Suprapubic skin (tissue), 4 donors: ENCODE data around the gene ATG2A. TPM values are rescaled to one million over a fixed set of nuclear protein-coding genes. Genes with fewer than 3 reads are reported as not detected.

Experiments
- DNase-seq, 2 donors: peaks; one replicate each; pipeline ENCODE4 v3.0.0-alpha.2; 2019; ENCODE audit warnings: low spot score in 2 of 2
- H3K27ac ChIP-seq: fragments of 200-600 bp; sonication (generic); one replicate; pipeline ENCODE4 v1.5.1; 2019
- H3K27me3 ChIP-seq: fragments of 200-600 bp; sonication (generic); one replicate; pipeline ENCODE4 v1.5.1; 2019
- H3K36me3 ChIP-seq: fragments of 200-600 bp; sonication (generic); one replicate; pipeline ENCODE4 v1.5.1; 2019
- H3K4me1 ChIP-seq: fragments of 200-600 bp; sonication (generic); one replicate; pipeline ENCODE4 v1.5.1; 2019
- H3K4me3 ChIP-seq: fragments of 200-600 bp; sonication (generic); one replicate; pipeline ENCODE4 v1.5.1; 2019; ENCODE audit warnings: mild to moderate bottlenecking
- H3K9me3 ChIP-seq: fragments of 200-600 bp; sonication (generic); one replicate; pipeline ENCODE4 v1.5.1; 2019
- CTCF ChIP-seq, 2 donors: fragments of 200-600 bp in 1 of 2; fragments of 450-650 bp in 1 of 2; sonication (generic) in 1 of 2; IDR thresholded peaks; one replicate each; pipeline ENCODE4 v1.5.1; 2016 to 2019; ENCODE audit warnings: antibody characterized with exemption in 2 of 2, mild to moderate bottlenecking in 1 of 2, moderate library complexity in 1 of 2
- EP300 ChIP-seq: sonication (generic); formaldehyde crosslinking; IDR thresholded peaks from one replicate; pipeline ENCODE4 v1.6.1; 2017; ENCODE audit warnings: antibody characterized with exemption
- POLR2A ChIP-seq, 2 donors: fragments of 450-650 bp; IDR thresholded peaks; one replicate each; pipeline ENCODE4 v1.6.1; 2017; ENCODE audit warnings: antibody characterized with exemption in 2 of 2, mild to moderate bottlenecking in 2 of 2, moderate library complexity in 2 of 2
- POLR2AphosphoS5 ChIP-seq, 3 donors: sonication (generic); formaldehyde crosslinking; IDR thresholded peaks; one replicate each; pipeline ENCODE4 v1.6.1; 2017; ENCODE audit warnings: antibody characterized with exemption in 3 of 3
- WGBS: methylation state at CpG from one replicate; pipeline ENCODE4 v1.1.5; 2018; 5-methylcytosine and 5-hydroxymethylcytosine counted together
- total RNA-seq, 4 donors: library from RNA; depleted of rRNA; stranded (reverse); fragments of >200 nt; gene quantifications; one replicate each; pipeline ENCODE4 v1.1.0, GENCODE V29; 2016

ATG2A gene
- total RNA-seq, 4 donors from 2014 or later: 69.5 to 82.2 (median 76.0) TPM

DNA sequence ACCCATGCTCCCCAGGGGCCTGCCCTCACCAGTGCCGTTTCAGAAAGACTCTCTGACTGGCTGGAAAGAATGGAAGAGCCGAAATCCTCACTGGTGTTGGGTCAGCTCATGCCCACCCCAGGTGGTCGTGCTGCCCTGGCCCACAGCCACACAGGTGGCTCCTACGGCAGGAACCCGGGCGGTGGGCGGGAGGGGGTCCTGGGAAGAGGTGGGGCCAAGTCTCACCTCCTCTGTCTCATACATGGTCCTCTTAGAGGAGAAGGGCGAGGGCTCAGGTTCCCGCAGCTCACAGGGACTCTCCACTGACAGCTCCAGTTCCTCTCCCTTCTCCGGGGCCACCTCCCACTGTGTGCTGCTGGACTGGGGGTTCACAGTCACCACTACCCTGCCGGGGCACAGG, 8.2 kb downstream of the ATG2A start:
- no peaks in the 10 kb centered on the region for H3K9me3 ChIP-seq
- TF ChIP-seq EP300: no peak
- no peak for TF ChIP-seq CTCF (IDR thresholded peaks at IDR 0.05)
- no peak for TF ChIP-seq POLR2A (IDR thresholded peaks at IDR 0.05)
- no peak for TF ChIP-seq POLR2AphosphoS5 (IDR thresholded peaks at IDR 0.05)
- no peaks in the 10 kb centered on the region for H3K27me3 ChIP-seq
- H3K27ac ChIP-seq: no peak overlapping the region
- H3K36me3 ChIP-seq: peaks cover 99% of the 10 kb centered on the region
- no peaks in the 10 kb centered on the region for H3K4me1 ChIP-seq
- WGBS: 83% methylated on average over 7 of the region's 11 CpGs
- DNase-seq: no peak
- no peak overlapping the region for H3K4me3 ChIP-seq

GRCh38 chr11:64906314-64906635, 10.7 kb downstream of the ATG2A start:
- TF ChIP-seq CTCF (IDR thresholded peaks at IDR 0.05) (no peak), POLR2A (IDR thresholded peaks at IDR 0.05) (no peak), POLR2AphosphoS5 (IDR thresholded peaks at IDR 0.05) (no peak), EP300 (no peak)
- Histone ChIP-seq H3K27me3 (no peaks in the 10 kb centered on the region), H3K9me3 (no peaks in the 10 kb centered on the region), H3K4me1 (no peaks in the 10 kb centered on the region), H3K27ac (no peak overlapping the region), H3K4me3 (no peak overlapping the region), H3K36me3 (peaks cover 99% of the 10 kb centered on the region)
- peak in 1 of 2 donors; percentile 65 for DNase-seq
- 100% methylated on average over 1 of the region's 13 CpGs for WGBS

DNA sequence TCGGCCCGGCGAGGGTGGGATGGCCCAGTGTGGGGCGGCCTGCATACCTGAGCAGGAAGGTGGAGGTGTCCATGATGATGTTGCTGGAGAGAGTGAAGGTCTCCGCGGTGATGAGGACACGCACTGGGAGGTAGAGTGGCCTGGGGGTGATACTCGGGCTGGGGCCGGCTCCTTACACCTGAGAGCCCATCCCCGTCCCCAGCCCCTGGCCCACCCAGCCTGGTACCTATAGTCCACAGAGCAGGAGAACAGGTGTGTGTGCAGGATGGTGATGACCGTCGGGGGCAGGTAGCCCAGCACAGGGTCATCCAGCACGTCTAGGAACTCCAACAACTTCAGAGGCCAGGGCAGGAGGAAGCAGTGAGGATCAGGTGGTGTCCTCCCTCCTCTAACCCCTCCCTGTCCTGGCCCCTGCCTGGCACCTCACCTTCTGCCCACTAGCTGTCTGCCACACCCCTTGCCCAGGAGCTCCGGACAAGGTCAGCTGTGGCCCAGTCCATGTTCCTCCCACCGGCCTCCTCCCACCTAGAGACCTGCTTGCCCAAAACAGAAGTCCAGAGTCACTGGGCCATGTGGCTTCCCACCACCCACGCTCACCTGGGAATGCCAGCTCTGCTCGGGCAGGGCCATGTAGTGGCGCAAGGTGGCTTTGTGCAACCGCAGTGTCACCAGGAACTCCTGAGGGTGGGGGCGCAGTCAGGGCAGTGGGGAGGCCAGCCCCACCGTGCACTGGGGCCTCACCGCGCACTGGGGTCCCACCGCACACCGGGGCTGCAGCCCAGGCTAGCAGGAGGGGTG, 11.3 kb downstream of the ATG2A start:
- Histone ChIP-seq H3K4me1 (no peaks in the 10 kb centered on the region), H3K9me3 (no peaks in the 10 kb centered on the region), H3K27ac (no peak overlapping the region), H3K36me3 (peaks cover 99% of the 10 kb centered on the region), H3K27me3 (no peaks in the 10 kb centered on the region), H3K4me3 (no peak overlapping the region)
- WGBS: 81% methylated on average over 8 of the region's 25 CpGs
- no peak for TF ChIP-seq POLR2AphosphoS5 (IDR thresholded peaks at IDR 0.05)
- TF ChIP-seq EP300: no peak
- no peak for TF ChIP-seq POLR2A (IDR thresholded peaks at IDR 0.05)
- TF ChIP-seq CTCF (IDR thresholded peaks at IDR 0.05): no peak
- DNase-seq: peak in 1 of 2 donors; percentile 62

DNA sequence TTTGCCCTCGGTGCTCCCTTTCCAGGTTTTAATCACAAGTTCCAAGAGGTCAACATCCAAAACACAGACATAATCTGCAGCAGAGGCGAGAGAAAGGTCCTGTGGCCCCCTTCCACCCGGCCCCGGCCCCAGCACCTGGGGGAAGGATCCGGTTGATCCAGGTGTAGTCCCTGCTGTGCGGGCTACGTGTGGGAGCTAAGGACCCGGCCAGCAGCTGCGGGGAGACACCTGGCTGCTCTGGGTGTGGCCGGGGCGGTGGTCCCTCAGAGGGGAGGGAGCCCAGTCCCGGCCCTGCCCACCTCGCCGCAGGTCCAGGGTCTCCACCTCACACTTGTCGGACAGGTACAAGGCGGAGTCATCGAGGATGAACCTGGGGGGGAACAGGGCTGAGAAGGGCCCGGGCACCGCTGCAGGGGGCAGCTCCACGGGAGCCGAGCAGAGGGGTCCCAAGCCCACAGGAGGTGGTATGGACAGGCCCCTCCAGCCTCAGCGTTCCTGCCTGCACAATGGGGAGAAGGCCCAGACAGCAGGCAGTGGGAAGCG, 13.6 kb downstream of the ATG2A start:
- H3K9me3 ChIP-seq: no peaks in the 10 kb centered on the region
- no peaks in the 10 kb centered on the region for H3K27me3 ChIP-seq
- TF ChIP-seq EP300: no peak
- no peak for TF ChIP-seq POLR2AphosphoS5 (IDR thresholded peaks at IDR 0.05)
- no peak for TF ChIP-seq CTCF (IDR thresholded peaks at IDR 0.05)
- no peak for TF ChIP-seq POLR2A (IDR thresholded peaks at IDR 0.05)
- H3K4me3 ChIP-seq: no peak overlapping the region
- no peak for DNase-seq
- no peaks in the 10 kb centered on the region for H3K4me1 ChIP-seq
- peaks cover 95% of the 10 kb centered on the region for H3K36me3 ChIP-seq
- H3K27ac ChIP-seq: no peak overlapping the region
- 94% methylated on average over 22 of the region's 23 CpGs for WGBS

- TF ChIP-seq CTCF (IDR thresholded peaks at IDR 0.05): no peak
- no peak for TF ChIP-seq EP300
- no peak for TF ChIP-seq POLR2A (IDR thresholded peaks at IDR 0.05)
- no peak for TF ChIP-seq POLR2AphosphoS5 (IDR thresholded peaks at IDR 0.05)
- DNase-seq: no peak
- no peak overlapping the region for H3K4me3 ChIP-seq
- no peaks in the 10 kb centered on the region for H3K9me3 ChIP-seq
- H3K27ac ChIP-seq: no peak overlapping the region
- 80% methylated on average over 13 of the region's 30 CpGs for WGBS
- H3K27me3 ChIP-seq: no peaks in the 10 kb centered on the region
- H3K36me3 ChIP-seq: peaks cover 95% of the 10 kb centered on the region
- no peaks in the 10 kb centered on the region for H3K4me1 ChIP-seq
Observed at GRCh38 chr11:64902102-64902900, 14.7 kb downstream of the ATG2A start.
